ENCODE results near the gene ABCD1. TPM values are rescaled to one million over a fixed set of nuclear protein-coding genes. Genes with fewer than 3 reads are reported as not detected.

The ABCD1 gene
- total and polyA plus RNA-seq, 10 of the 15 experiments (the other 5 are each of a cell fraction or from before 2014, with no cell fraction given) = 0.13 to 6.5 (median 1.4) TPM

- Histone ChIP-seq H3K4me1 (ENCODE audit: control insufficient read depth, insufficient read depth, low read length) (no peaks in the 10 kb centered on the region), H3K4me2 (ENCODE audit: control insufficient read depth, insufficient read depth) (no peak overlapping the region), H3K27ac (ENCODE audit: control insufficient read depth, insufficient read depth) (no peak overlapping the region), H3K27me3 (replicated peaks in 1 of 2; ENCODE audit: control insufficient read depth in 2 of 2, insufficient read depth in 2 of 2, low read length in 1 of 2) (no peaks in the 10 kb centered on the region), H3K79me2 (ENCODE audit: control insufficient read depth, insufficient read depth, low read length) (peaks cover 28% of the 10 kb centered on the region), H4K20me1 (ENCODE audit: control insufficient read depth, insufficient read depth) (no peaks in the 10 kb centered on the region), H3K9me3 (replicated peaks; ENCODE audit: control insufficient read depth, insufficient read depth, low read length) (no peaks in the 10 kb centered on the region; the same call in 2 of the 3 replicates), H3K36me3 (ENCODE audit: control insufficient read depth in 2 of 2, insufficient read depth in 2 of 2, low read length in 1 of 2) (peaks cover 3% of the 10 kb centered on the region in 2 experiments; a peak in 3 of 4 replicates), H3K4me3 (no peak overlapping the region), H2AFZ (ENCODE audit: control insufficient read depth, low read depth, low read length) (no peak overlapping the region), H3K9ac (ENCODE audit: control insufficient read depth, insufficient read depth, low read length) (no peak overlapping the region)
- ChIA-PET RAD21 (ENCODE audit: unreplicated experiment) (no interaction called here), SMC1A (ENCODE audit: uncharacterized antibody, unreplicated experiment) (no interaction called here), POLR2A (no interaction called here), CTCF (interaction anchor here (0.7 kb wide), 1 partner anchor 137 kb away, joined by 3 read pairs; no protein-coding TSS in a partner anchor)
- 78% methylated on average over 8 of the region's 12 CpGs for WGBS (ENCODE audit: insufficient coverage, insufficient replicate concordance, low lambda C conversion rate, missing lambda C conversion rate)
- no TSS peak for BruUV-seq (replicated peaks)
- ATAC-seq (no peak), DNase-seq (ENCODE audit: low read depth, low spot score) (no peak), FAIRE-seq (no peak)
- in situ Hi-C loops (cut with MboI) (loop anchor here (10.0 kb wide), 1 partner anchor 55 kb away; no protein-coding TSS in a partner anchor), intact Hi-C loops (cut with micrococcal nuclease; ENCODE audit: unreplicated experiment) (no loop called here)
- no peak for TF ChIP-seq JUNB (IDR thresholded peaks at IDR 0.05)
- no peak for TF ChIP-seq WRNIP1 (IDR thresholded peaks at IDR 0.05; ENCODE audit: borderline replicate concordance, low read depth, low read length)
- TF ChIP-seq ZBTB40 (IDR thresholded peaks at IDR 0.05; ENCODE audit: borderline replicate concordance) = no peak
- TF ChIP-seq PML (IDR thresholded peaks at IDR 0.05; ENCODE audit: low read length) = no peak
- TF ChIP-seq RFX5 (IDR thresholded peaks at IDR 0.05; ENCODE audit: low read depth, low read length) = no peak
- no peak for TF ChIP-seq CBX5 (IDR thresholded peaks at IDR 0.05; ENCODE audit: low read depth)
- TF ChIP-seq ZNF207 (IDR thresholded peaks at IDR 0.05; ENCODE audit: borderline replicate concordance) = no peak
- no peak for TF ChIP-seq TAF1 (IDR thresholded peaks at IDR 0.05; ENCODE audit: borderline replicate concordance, low read depth, low read length)
- TF ChIP-seq SIX5 (IDR thresholded peaks at IDR 0.05; ENCODE audit: low read depth, low read length, severe bottlenecking) = no peak
- TF ChIP-seq NBN (IDR thresholded peaks at IDR 0.05) = no peak
- TF ChIP-seq CBFB (IDR thresholded peaks at IDR 0.05; ENCODE audit: low read depth) = no peak
- no peak for TF ChIP-seq PKNOX1 (IDR thresholded peaks at IDR 0.05)
- TF ChIP-seq ATF7 (IDR thresholded peaks at IDR 0.05; ENCODE audit: low read depth) = no peak
- no peak for TF ChIP-seq MEF2B (IDR thresholded peaks at IDR 0.05; ENCODE audit: partially characterized antibody, poor library complexity, severe bottlenecking)
- TF ChIP-seq, protein P1, sequence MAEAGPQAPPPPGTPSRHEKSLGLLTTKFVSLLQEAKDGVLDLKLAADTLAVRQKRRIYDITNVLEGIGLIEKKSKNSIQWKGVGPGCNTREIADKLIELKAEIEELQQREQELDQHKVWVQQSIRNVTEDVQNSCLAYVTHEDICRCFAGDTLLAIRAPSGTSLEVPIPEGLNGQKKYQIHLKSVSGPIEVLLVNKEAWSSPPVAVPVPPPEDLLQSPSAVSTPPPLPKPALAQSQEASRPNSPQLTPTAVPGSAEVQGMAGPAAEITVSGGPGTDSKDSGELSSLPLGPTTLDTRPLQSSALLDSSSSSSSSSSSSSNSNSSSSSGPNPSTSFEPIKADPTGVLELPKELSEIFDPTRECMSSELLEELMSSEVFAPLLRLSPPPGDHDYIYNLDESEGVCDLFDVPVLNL (IDR thresholded peaks at IDR 0.05; ENCODE audit: low read depth, low read length) = no peak
- no peak for TF ChIP-seq DPF2 (IDR thresholded peaks at IDR 0.05)
- TF ChIP-seq RB1 (IDR thresholded peaks at IDR 0.05; ENCODE audit: borderline replicate concordance) = no peak
These were observed 65.0 kb downstream of the ABCD1 start for GRCh38 chrX:153789654-153790053.
